ENCODE results near the gene ENAH.
"Not testable (repeated sequence)": the region's sequence is repeated elsewhere in the genome, so short reads cannot be mapped to it uniquely, and the experiment has no call there.

ENAH gene

GRCh38 chr1:225652729-225653462 is at the start of gene ENAH:
TSS of gene ENAH (minus strand) at chr1:225653123. CDS start at chr1:225652690, 433 bp downstream.
- peak; percentile 27 to 38 (median 28) for DNase-seq (ENCODE audit: low read depth in 3 of 3)

DNA sequence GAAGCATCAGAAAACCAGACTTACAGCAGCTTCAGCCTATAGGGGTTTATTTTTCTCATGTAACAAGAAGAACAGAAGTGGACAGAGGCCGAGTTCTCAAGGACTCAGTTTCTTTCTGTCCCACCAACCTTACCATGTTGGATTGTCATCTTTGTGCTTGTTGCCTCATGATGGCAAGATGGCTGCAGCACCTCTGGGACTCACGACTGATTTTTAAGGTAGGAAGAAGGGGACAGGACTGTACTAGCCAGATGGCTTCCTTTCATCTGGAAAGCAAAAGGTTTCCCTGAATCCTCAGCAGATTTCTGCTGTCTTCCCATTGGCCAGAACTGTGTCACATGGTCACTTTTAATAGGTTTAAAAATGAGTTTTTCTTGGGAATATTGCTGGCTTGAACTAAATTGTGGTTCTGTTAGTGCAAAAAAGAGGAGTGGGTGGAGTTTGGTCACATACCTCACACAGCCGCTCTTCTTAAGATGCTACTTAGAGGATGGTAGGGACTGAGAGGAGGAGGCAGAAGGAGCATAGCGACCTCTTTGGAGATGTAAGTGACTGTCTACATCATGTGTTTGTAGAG is 48.1 kb upstream of the ENAH start:
- DNase-seq (ENCODE audit: low read depth in 3 of 3): no peak

- no peak for DNase-seq (ENCODE audit: low read depth in 3 of 3)
Measured at GRCh38 chr1:225700164-225700821, 47.4 kb upstream of the ENAH start.

GRCh38 chr1:225699336-225699735 is 46.4 kb upstream of the ENAH start:
- no peak for DNase-seq (ENCODE audit: low read depth in 3 of 3)

GRCh38 chr1:225698194-225698593 is 45.3 kb upstream of the ENAH start:
- DNase-seq (ENCODE audit: low read depth in 3 of 3): not testable (repeated sequence)

- DNase-seq (ENCODE audit: low read depth in 3 of 3): no peak
Measured at GRCh38 chr1:225697428-225697827, 44.5 kb upstream of the ENAH start.

DNA sequence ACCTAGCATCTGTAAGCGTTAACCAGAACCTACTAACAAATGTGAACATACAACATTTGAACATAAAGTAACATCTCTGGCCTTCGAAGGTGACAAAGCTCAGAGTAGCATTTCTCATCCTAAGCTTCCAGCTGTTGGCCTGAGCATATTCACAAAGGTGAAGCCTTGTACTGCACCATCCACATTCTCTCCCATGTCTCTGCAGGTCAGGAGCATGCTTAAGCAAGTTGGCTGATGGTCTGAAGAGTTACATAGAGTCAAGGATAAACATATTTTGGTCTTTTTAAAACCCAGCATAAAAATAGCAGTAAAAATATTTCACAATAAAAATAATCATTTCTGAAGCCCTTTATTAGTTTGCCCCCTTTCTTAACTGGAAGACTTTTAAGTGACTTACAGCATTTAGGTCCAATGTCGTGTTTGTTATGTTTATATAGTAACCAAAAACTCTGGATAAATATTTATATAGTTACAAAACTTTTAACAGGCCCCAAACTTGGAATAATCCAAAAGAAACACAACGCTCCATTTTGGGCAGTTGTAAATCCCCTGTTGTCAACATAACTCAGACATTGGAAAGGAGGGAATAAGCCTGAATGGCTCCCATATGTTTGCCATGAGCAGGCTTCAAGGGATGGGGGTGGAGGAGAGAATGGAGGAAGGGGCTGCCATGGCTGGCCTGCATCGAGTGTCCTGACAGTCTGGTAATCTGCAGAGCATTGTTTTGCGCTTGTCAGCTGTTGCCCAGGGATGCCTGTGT is 42.8 kb upstream of the ENAH start:
- DNase-seq (ENCODE audit: low read depth in 3 of 3): no peak

GRCh38 chr1:225694151-225694603 is 41.3 kb upstream of the ENAH start:
- no peak for DNase-seq (ENCODE audit: low read depth in 3 of 3)

DNA sequence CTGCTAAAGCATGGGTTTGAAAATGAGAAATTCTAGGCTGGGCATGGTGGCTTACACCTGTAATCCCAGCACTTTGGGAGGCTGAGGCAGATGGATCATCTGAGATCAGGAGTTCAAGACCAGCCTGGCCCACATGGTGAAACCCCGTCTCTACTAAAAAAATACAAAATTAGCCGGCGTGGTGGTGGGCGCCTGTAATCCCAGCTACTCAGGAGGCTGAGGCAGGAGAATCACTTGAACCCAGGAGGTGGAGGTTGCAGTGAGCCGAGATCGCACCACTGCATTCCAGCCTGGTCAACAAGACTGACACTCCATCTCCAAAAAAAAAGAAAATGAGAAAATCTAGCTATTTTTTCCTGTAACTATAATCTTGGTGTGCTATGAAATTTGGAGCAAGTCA is 40.8 kb upstream of the ENAH start:
- DNase-seq (ENCODE audit: low read depth in 3 of 3): not testable (repeated sequence)

GRCh38 chr1:225693085-225693696 is 40.3 kb upstream of the ENAH start:
- no peak for DNase-seq (ENCODE audit: low read depth in 3 of 3)

DNA sequence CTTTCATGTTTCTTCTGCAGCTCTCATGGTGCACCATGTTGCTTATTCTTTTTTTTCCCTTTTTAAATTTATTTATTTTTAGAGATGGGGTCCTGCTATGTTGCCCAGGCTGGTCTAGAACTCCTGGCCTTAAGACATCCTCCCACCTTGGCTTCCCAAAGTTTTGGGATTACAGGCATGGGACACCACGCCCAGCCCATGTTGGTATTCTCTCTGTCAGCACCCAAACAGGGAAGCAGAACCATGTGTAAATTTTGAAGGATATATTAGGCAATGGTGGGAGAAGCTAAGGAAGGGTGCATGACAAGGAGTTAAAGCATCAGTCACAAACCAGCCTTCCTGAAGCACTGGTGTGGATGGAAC is 39.6 kb upstream of the ENAH start:
- no peak for DNase-seq (ENCODE audit: low read depth in 3 of 3)

GRCh38 chr1:225691861-225692516 is 39.1 kb upstream of the ENAH start:
- DNase-seq (ENCODE audit: low read depth in 3 of 3): no peak

DNA sequence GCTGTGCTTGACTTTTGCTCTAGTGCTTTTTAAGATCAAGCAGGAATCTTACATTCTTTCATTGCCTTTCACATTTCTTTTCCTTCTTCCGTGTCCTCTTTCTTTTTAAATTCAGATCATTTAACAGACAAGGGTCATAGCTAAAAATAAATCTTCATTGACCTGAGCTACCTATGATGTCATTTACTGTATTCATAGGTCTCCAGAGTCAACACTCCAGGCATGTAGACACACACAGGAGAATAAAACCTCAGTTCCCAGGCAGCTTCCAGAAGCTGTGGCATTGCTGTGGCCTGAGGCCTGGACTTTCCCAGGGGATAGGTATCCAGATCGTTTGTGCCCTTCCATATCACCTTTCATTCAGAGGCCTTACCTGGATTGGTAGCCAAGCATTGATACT is 38.5 kb upstream of the ENAH start:
- no peak for DNase-seq (ENCODE audit: low read depth in 3 of 3)

DNA sequence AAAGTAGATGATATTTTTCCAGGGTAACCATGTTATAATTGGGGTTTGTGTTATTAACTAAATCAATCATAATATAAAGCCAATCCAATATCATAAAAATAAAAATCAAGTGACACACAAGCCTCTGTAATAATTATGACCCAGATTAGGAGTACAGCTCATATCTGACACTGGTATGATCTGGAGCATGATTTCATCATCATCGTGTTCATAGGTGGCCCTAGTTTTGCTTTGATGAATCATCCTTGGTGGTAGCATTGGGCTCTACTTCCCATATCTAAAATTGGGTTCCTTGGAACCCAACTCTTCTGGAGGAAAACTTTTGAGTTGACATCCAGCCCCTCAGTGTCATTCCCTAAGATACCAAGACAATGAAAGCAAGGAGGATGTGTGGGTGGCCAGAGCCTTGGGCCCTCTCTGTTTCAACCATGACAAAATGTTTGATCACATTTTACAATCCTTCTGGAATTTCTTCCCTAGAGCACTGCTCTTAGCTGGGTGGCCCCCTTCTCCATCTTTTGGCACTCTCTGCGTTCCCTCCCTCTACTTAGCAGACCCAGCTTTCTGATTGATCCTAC is 37.0 kb upstream of the ENAH start:
- no peak for DNase-seq (ENCODE audit: low read depth in 3 of 3)

DNA sequence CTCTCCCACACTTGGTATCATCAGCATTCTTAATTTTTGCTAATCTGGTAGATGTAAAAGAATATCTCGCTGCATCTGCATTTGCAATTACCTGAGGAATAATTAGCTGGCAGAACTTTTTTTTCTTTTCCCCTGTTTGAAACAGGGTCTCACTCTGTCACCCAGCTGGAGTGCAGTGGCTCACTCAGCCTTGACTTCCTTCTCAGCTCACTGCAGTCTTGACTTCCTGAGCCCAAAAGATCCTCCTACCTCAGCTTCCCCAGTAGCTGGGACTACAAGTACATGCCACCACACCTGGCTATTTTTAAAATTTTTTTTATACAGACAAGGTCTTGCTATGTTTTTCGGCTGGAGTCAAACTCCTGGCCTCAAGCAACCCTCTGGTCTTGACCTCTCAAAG is 35.4 kb upstream of the ENAH start:
- DNase-seq (ENCODE audit: low read depth in 3 of 3): no peak

- no peak for DNase-seq (ENCODE audit: low read depth in 3 of 3)
Measured at GRCh38 chr1:225685476-225686176, 32.7 kb upstream of the ENAH start.

GRCh38 chr1:225684741-225685140 is 31.8 kb upstream of the ENAH start:
- no peak for DNase-seq (ENCODE audit: low read depth in 3 of 3)

GRCh38 chr1:225681231-225681630 is 28.3 kb upstream of the ENAH start:
- no peak for DNase-seq (ENCODE audit: low read depth in 3 of 3)

DNA sequence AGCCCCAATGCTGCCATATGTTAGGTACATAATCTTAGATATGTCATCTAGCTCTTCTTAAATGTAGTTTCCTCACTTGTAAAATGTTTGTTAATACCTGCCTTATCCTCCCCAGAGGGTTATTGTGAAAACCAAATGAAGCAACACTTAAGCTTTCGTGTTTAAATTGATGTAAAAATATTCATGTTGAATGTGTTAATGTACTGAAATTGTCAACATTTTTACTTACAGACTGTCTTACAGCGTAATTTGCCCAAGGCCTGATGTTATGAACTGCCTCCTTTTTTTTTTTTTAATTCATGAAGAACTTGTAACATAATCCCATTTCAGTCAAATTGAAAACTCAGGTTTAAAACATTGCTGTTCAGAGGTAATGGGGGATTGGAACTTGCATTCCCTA is 25.6 kb upstream of the ENAH start:
- DNase-seq (ENCODE audit: low read depth in 3 of 3): no peak

DNA sequence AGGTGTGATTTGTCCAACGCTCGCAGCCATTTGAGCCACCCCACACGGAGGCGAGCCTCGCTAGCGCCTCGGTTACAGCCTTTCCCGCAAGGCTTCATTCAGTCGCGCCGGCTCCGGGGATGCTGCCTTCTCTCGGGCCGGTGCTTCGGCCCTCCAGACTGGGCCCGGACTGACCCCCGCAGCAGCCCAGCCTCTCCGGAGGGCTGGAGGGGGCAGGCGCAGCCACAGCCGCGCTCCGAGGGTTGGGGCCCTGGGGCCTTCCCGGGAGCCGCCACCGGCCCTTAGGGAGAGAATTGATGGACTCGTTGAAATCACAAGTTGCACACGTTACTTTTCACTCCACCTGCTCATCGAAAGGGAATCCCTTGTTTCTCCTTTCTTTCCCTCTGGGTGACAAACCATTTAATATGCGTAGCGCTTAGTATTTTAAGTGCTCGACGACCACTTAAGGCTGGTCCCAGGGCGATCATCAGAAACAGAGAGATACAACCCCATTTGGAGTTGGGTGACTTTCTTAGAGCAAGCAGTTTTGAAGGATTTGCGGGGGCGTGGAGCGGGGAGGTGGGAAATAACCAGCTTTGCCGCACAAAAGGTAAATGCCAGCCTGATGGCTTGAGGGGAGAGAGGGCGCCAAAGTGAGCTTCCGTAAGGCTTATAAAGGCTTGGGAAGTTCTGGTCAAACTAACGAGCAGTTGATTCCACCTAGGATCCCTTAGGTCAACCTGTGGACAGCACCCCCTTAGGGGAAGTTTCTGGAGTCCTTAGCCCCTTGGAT is 24.6 kb upstream of the ENAH start:
- no peak for DNase-seq (ENCODE audit: low read depth in 3 of 3)
